GM19099 (cell line): ENCODE results near the gene VARS1.

Experiments
- POLR2A ChIP-seq: IDR thresholded peaks from 3 replicates; pipeline ENCODE4 v1.6.1; 2011; ENCODE audit warnings: low read depth; ENCODE audit not compliant: insufficient read length; ENCODE audit errors: extremely low read depth

VARS1 gene

DNA sequence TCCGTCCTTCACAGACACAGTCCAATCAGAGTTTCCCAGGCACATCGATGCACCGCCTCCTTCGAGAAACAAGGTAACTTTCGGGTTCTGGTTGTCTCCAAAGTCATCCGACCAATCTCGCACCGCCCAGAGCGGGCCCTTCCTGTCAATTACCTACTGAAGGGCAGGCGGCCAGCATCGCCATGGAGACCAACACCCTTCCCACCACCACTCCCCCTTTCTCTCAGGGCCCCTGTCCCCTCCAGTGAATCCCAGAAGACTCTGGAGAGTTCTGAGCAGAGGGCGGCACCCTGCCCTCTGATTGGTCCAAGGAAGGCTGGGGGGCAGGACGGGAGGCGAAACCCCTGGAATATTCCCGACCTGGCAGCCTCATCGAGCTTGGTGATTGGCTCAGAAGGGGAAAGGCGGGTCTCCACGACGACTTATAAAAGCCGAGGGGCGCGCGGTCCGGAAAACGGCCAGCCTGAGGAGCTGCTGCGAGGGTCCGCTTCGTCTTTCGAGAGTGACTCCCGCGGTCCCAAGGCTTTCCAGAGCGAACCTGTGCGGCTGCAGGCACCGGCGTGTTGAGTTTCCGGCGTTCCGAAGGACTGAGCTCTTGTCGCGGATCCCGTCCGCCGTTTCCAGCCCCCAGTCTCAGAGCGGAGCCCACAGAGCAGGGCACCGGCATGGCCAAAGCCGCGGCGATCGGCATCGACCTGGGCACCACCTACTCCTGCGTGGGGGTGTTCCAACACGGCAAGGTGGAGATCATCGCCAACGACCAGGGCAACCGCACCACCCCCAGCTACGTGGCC, 31.9 kb upstream of the VARS1 start, which contains the start of gene HSPA1B:
Gene HSPA1B, plus strand, starts transcription at position 453 of the 794 bp plus-strand sequence. Its CDS starts 213 bp downstream, at position 666.
- TF ChIP-seq POLR2A: peak; percentile 99

DNA sequence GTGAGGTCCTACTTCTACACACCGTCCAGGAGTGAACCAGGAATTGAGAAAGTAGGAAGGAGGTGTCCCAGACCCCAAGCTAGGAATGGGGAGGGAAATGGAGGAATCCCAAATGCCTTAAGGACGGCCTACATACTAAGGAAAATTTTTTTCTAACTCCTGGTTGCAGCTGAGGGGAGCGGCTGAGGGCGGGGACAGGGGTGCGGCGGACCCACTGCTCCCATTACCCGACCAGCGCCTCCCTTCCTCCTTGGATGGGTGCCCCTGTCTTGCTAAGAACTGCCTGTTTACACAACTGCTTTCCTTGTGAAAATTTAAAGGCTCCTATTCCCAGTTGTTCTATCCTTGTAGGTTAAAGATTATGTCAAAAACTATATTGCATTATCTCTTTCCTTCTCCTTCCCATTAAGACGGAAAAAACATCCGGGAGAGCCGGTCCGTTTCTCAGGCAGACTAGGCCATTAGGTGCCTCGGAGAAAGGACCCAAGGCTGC, 31.3 kb upstream of the VARS1 start:
- no peak for TF ChIP-seq POLR2A

DNA sequence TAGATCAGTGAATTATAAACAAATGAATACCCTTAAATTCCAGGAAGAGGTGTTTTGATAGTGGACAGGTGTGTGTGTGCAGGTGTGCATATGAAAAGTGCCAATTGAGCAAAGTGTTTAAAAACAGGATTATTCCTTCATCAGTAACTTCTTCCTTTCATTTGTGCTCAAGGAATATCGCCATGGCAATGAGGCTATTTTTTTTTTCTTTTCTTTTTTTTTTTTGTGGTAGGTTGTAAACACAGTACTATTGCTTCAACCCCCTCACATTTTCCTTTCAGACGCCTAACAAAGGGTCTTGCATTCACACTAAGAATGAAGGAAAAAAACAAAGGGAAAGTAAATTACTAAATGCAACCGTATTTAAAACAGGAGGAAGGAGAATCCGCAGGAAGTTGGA, 30.0 kb upstream of the VARS1 start:
- no peak for TF ChIP-seq POLR2A

DNA sequence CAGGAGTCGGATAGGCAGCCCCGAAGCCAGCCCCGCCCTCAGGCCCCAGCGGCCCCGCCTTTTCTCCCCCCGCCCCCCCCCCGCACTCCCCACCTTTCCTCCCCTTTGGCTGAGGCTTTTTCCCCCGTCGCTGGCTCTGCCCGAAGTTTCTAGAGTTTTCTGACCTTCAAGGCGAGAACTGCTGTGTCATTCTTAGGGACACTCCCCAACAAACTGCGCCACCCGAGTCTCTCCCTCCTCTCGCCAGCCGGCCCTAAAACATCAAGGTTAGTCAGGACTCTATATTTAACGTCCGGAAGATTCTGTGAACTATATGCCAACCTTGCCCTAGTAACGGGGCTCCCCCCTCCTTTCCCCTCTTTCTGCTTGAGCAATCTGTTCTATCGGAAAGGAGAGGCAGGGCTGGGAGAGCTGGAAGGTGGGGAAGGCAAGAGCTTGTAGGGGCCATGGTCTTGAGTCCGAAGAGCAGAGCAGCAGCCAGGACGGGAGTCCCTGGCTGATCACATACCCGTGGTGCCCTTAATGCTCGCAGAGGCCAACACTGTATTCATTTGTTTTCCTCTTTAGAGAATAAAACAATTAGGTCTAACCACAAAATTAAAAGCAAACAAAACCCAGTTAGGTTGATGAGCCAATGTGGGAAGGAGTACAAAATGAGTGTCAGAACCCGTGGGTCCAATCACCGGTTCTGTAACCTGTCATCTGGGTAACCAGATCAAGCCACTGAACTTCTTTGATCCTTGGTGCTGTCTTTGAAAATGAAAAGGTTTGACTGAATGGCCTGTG, 26.7 kb upstream of the VARS1 start:
- TF ChIP-seq POLR2A: no peak

DNA sequence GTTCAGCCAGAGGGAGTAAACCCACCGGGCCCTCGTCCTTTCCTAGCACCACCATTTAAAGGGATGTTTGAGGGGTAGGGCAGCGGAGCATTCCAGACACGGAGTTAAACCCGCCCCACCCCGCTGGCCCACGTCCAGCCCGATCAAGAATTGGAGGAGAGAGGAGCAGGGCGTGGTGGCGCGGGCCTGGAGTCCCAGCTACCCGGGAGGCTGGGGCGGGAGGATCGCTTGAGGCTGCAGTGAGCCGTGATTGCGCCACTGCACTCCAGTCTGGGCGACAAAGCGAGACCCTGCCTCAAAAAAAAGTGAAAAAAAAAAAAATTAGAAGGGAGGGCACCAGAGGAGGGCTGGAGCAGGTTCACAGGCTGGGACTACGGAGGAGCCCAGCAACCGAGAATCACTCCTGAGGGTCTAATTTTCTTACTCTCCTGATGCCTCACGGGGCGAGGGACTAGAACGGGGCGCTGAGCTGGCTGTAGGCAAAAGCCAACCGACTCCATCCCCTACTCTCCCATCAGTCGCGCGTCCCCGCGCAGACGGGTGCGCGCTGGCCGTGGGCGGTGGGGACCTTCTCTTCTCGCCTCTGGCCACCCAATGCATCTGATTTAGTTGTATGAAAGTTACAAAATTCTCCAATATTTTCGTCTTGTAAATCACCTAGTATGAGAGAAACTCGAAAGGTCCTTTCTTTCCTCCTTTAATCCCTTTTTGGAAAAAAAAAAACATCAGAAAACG, 25.9 kb upstream of the VARS1 start:
- peak; percentile 82 for TF ChIP-seq POLR2A

DNA sequence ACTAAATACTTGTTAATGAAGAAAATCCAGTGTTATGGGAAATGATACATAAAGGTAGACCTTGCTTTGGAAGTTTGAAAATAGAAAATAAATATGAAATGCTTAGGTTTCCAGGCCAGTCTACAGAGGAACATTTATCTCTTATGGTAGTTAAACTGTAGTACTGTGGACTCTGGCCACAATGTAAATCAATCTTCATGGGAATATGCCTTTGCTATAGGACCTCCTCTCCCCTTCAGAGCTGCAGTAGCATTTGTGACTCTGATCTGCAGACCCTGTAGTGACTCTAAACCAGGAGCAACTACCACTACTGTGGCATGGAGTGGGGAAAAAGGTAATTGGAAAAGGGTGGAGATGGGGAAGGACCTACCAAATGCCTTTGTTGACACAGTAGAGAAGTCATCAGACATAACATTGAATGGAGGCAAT, 24.3 kb upstream of the VARS1 start:
- no peak for TF ChIP-seq POLR2A

DNA sequence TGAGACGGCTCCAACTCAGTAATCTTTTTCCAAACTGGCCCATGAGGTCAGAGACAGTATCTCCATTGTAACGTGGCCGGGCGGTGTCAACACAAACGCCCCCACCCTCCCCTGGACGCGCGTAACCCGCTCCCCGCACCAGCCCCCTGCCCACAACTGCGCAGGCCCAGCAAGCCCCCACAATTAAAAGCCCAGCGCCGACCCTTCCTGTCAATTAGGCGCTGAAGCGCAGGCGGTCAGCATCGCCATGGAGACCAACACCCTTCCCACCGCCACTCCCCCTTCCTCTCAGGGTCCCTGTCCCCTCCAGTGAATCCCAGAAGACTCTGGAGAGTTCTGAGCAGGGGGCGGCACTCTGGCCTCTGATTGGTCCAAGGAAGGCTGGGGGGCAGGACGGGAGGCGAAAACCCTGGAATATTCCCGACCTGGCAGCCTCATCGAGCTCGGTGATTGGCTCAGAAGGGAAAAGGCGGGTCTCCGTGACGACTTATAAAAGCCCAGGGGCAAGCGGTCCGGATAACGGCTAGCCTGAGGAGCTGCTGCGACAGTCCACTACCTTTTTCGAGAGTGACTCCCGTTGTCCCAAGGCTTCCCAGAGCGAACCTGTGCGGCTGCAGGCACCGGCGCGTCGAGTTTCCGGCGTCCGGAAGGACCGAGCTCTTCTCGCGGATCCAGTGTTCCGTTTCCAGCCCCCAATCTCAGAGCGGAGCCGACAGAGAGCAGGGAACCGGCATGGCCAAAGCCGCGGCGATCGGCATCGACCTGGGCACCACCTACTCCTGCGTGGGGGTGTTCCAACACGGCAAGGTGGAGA, 19.7 kb upstream of the VARS1 start, which contains the start of the genes HSPA1A and HSPA1L:
Gene HSPA1A, plus strand, starts transcription at position 519 of the 814 bp plus-strand sequence. Its CDS starts 214 bp downstream, at position 733.
Gene HSPA1L, minus strand, starts transcription at position 259 of the 814 bp plus-strand sequence. CDS start 3,311 bp downstream, outside the sequence.
- TF ChIP-seq POLR2A: peak; percentile 89

DNA sequence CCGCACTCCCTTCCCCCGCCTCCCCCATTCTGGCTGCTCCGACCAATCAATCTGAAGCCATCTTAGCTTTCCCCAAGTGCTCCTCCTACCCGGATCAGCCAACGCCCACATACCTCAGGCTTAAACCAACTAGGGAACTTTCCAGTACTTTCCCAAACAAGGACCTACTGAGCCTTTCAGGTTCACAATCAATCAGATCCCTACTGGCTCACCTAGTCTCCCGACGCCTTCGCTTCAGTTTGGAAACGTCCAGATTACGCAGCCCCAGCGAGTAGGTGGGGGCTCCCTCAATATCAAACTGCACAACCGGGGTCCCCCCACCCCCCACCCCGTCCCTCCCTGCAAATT, 19.1 kb upstream of the VARS1 start:
- peak; percentile 44 for TF ChIP-seq POLR2A

DNA sequence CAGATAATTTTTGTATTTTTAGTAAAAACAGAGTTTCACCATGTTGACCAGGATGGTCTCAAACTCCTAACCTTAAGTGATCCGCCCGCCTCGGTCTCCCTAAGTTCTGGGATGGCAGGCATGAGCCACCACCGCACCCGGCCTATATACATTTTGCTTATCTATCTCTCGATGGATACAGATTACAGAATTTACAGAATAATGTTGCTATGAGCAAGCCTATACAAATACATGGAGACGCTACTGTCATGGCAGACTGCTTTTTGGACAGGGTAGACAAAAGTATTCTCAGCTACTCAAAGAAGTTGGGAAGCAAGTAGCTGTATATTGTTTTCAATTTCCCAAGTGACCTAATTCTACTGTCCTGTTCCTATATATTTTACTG, 17.9 kb upstream of the VARS1 start:
- no peak for TF ChIP-seq POLR2A

DNA sequence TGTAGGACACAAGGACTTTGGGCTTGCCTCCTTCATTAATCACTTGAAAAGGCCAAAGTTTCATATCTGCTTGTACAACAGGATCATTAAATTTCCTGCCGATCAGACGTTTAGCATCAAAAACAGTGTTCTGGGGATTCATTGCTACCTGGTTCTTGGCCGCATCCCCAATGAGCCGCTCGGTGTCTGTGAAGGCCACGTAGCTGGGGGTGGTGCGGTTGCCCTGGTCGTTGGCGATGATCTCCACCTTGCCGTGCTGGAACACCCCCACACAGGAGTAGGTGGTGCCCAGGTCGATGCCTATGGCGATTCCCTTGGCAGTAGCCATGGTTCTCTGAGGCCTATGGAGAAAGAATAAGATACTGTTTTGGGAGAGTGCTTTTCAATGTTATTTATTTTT, 16.1 kb upstream of the VARS1 start:
- no peak for TF ChIP-seq POLR2A

DNA sequence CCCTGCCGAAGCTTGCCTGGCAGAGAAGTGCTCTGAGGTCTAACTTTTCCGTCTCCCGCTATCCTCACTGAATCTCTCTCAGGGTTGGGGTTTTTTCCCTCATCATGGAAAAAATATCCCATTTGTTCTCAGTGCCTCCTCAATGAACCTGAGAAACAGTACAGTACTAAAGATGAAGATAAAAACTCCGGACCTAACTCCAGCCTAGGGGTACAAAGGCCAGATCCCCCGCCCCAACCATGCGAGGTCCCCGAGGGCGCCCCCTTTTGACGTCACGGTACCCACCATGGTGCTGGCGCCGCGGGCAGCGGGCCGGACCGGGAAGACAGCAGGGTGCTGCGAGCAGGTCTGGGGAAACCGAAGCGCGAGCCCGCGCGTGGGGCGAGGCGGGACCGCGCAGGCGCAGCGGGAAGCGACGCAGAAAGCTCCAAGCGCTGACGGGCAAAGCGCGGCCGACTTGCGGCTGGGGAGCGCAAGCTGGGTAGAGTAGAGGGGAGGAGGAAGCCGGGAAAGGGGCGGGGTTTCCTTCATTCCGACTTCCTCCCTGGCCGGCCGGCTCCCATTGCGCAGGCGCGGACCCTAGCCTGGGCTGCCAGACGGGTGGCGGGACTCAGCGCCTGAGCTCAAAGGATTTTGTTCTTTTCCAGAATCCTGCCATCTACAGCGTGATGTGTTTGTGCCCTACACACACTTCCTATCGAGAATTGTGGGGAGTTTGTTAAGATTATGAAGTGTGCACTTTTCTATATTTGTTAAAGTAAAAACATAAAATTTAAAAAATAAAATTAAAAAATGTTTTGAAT, 11.1 kb upstream of the VARS1 start, which contains the start of gene LSM2:
Gene LSM2, minus strand, starts transcription at position 497 of the 803 bp plus-strand sequence. Its CDS starts 209 bp downstream, at position 288.
- peak; percentile 97 for TF ChIP-seq POLR2A

DNA sequence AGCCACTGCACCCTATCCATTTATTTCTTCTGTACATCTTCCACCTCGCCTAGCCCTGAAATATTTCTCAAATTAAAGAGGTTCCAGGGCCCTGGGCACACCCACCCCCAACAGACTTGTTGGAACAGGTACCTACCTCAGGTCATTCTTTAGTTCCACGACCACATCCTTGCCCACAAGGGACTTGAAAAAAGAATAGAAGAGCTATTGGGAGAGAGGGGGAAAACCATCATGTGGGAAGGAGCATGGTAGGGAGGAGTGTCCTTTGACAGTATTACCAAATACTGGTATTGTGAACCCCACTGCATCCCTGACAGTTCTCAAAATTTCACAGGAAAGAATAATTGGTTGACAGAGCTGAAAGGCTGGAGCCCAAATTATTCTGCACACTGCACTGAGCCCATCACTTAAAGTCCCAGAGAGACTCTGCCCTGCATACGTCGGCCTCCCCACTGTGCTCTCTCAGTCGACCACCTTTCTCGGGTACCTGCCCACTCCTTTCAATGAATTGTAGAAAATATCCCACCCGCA, 10.5 kb upstream of the VARS1 start:
- no peak for TF ChIP-seq POLR2A

DNA sequence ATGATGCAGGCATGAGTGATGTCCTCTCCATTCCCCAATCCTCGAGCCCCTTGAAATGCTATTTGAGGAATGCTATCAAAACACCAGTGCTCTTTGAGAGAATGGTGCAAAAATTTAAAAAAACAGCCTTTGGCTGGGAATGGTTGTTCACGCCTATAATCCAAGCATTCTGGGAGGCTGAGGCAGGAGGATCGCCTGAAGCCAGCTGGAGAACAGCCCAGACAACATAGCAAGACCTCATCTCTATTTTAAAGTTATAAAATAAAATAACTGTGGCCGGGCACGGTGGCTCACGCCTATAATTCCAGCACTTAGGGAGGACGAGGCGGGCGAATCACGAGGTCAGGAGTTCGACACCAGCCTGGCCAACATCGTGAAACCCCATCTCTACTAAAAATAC, 4.2 kb upstream of the VARS1 start:
- no peak for TF ChIP-seq POLR2A

DNA sequence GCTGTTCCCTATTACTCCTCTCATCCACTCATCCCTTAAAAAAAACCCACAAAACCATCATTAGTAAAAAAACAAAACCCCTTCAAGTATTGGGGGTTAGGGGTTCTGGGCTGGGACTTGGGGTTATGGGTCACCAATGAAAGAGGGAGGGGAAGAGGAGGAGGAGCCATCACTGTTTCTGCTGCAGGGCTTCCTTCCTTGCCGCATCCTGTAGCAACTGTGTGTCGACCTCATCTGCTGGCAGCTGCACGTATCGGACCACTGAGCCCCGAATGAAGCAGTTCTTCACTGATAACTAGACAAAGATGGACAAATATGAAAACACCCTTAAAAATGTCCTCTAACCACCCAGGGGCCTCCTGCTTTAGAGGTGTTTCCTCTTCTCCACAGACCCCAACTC, 2.0 kb upstream of the VARS1 start:
- no peak for TF ChIP-seq POLR2A

DNA sequence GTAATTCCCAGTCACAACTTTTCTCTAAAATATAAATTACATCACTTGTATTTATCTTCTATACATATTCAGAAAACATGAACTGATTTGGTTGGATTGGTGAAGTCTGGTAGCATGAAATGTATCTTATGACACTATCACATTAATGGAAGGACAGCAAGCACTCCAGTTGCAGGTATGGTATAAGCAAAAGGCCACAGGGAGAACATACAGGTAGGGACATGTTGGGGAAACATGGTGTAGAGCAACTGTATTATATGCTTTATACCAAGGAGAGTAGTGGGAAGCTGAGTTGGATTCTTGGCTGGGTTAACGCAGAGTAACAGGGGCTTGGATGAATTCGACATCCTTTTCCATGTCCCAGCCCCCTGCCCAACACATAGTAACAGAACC, 1.4 kb upstream of the VARS1 start:
- TF ChIP-seq POLR2A: no peak
